NCI-H2171 (cell line): ENCODE results near the gene DIAPH1.
A peak's percentile ranks its signal among the peaks of the same experiment; 100 is the strongest.

Experiments
- DNase-seq: peaks from one replicate; lab custom pipeline; 2025; lab: John Stamatoyannopoulos, UW

Gene DIAPH1

DNA sequence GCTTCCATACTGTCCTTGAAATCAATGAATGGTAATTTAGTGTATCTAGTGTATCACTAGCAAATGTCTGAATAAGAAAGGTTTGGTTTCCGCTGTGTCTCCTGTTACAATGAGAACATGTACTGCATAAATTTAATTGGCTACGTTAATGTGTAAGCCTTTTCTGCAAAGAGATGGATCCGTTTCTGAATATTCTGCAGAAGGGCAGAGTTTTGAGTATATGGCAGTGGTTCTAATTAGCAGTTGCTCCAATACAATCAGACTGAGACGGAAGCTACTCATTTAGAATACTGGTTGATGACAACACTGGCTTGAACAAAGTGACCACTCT is 134.5 kb downstream of the DIAPH1 start:
- no peak for DNase-seq

DNA sequence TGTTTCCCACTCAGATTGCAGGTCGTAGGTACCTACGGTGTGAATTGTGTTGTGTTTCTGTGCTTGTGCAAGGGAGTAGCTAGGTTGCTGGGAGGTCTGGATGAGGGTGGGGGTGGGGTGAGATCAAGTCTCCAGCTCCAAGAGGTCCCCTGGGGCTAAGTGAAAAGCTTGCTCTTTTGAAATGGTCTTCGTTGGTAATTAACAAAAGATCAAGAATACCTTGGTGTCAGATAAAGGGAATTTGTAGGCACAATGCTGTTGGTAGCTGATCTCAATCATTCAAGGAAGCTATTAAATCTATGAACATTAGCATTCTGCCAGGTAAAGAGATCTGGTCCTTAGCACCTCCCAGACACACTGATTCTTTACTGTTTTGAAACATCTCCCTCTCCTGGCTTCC is 134.9 kb downstream of the DIAPH1 start:
- no peak for DNase-seq

DNA sequence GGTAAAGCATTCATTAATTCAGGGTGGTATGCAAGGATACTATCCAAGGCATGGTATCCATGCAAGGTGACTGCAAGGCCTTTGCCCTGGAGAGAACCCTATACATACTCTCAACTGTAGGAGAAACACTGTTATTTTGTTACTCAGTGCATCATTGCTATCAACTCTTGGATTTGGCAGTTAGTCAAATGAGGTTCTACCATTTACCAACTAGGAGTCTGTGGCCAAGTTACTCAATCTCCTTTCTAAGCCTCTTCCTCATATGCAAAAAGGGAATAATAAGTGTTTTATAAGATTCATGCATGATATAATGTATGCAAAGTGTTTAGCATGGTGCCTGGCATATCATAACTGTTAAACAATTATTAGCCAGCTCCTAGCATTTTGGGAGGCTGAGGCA is 139.0 kb downstream of the DIAPH1 start:
- DNase-seq, result no peak

DNA sequence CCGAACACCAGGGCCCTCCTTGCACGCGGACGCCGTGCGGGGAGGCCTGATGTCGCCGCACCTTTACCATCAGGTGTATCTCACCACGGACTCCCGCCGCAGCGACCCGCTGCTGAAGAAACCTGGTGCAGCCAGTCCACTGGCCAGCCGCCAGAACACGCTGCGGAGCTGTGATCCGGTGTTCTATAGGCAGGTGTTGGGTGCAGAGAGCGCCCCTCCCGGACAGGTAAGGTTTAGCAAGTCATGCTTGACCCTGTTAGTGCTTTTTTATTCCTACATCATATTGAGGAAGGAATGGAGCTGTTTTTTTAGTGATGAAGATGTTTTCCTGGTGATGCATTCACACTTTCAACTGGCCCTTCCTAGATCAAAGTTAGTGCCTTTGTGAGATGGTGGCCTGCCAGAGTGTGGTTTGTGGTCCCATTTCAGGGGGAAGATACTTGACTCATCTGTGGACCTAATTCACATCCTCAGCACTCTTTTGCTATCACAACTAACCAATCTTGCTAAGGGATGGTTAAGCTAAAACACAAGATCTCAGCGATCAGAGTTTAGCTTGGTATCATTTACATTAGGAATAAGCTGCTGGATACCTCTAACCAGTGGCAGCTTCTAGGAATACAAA is 140.4 kb downstream of the DIAPH1 start:
- DNase-seq, result no peak

DNA sequence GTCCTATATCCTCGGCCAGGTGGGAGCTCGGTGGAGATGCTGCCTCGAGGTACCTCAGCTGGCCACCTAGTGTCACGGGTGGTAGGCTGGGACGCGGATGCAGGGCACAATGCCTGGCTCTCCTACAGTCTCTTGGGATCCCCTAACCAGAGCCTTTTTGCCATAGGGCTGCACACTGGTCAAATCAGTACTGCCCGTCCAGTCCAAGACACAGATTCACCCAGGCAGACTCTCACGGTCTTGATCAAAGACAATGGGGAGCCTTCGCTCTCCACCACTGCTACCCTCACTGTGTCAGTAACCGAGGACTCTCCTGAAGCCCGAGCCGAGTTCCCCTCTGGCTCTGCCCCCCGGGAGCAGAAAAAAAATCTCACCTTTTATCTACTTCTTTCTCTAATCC is 141.0 kb downstream of the DIAPH1 start:
- DNase-seq, result no peak

DNA sequence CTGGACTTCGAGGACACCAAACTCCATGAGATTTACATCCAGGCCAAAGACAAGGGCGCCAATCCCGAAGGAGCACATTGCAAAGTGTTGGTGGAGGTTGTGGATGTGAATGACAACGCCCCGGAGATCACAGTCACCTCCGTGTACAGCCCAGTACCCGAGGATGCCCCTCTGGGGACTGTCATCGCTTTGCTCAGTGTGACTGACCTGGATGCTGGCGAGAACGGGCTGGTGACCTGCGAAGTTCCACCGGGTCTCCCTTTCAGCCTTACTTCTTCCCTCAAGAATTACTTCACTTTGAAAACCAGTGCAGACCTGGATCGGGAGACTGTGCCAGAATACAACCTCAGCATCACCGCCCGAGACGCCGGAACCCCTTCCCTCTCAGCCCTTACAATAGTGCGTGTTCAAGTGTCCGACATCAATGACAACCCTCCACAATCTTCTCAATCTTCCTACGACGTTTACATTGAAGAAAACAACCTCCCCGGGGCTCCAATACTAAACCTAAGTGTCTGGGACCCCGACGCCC is 141.7 kb downstream of the DIAPH1 start:
- no peak for DNase-seq

DNA sequence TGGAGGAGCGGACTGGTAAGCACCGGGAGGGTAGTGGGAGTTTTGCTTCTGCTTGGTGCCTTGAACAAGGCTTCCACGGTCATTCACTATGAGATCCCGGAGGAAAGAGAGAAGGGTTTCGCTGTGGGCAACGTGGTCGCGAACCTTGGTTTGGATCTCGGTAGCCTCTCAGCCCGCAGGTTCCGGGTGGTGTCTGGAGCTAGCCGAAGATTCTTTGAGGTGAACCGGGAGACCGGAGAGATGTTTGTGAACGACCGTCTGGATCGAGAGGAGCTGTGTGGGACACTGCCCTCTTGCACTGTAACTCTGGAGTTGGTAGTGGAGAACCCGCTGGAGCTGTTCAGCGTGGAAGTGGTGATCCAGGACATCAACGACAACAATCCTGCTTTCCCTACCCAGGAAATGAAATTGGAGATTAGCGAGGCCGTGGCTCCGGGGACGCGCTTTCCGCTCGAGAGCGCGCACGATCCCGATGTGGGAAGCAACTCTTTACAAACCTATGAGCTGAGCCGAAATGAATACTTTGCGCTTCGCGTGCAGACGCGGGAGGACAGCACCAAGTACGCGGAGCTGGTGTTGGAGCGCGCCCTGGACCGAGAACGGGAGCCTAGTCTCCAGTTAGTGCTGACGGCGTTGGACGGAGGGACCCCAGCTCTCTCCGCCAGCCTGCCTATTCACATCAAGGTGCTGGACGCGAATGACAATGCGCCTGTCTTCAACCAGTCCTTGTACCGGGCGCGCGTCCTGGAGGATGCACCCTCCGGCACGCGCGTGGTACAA is 142.5 kb downstream of the DIAPH1 start:
- no peak for DNase-seq

DNA sequence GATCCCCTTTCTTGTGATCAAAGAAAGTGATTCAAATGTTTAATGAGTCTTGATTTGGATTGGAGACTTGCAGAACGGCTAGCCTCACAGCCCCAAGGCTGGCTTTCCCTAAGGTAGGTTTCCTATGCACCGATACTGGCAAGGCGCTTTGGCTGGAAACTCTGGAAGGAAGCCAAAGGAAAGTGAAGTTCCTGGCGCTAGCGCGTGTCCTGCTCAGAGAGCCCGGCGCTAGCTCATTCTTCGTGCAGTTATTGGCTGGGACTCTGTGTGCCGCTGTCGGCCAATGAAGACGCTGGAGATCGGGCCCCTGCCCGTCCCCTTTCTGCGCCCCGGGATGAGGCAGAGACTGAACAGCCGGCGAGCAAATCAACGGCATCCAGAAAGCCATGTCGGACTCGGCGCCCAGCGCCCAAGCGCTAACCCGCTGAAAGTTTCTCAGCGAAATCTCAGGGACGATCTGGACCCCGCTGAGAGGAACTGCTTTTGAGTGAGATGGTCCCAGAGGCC is 143.1 kb downstream of the DIAPH1 start, which contains the start of gene PCDHGC3:
TSS of gene PCDHGC3 (plus strand) at position 342 of the 507 bp plus-strand sequence. CDS start at position 493, 151 bp downstream.
- DNase-seq, result peak; percentile 72

DNA sequence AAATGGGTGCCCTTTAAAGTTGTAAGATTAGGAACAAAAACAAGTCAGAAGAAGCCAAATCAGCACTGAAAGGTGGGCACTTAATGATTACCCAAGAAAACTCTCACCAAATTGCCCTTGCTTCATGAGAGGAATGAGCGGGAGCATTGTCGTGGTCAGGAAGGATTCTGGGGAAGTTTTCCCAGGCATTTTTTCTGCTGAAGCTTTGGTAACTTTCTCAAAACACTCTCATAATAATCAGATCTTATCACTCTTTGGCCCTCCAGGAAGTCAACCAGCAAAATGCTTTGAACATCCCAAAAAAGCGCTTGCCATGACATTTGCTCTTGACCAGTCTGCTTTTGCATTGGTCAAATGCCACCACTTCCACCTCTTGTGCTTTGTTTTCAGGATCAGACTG is 153.4 kb downstream of the DIAPH1 start:
- DNase-seq, result no peak
